Progenitor cell of endocrine pancreas (in vitro differentiated cells): ENCODE results near the gene LRRTM4. TPM values are rescaled to one million over a fixed set of nuclear protein-coding genes. Genes with fewer than 3 reads are reported as not detected.

Source experiments
- DNase-seq: peaks from one replicate; pipeline ENCODE4 v3.0.0; 2021; ENCODE audit warnings: low spot score; ENCODE audit not compliant: unreplicated experiment
- H3K27ac Mint-ChIP-seq: 2 replicates; pipeline ENCODE4 v1.8.0; 2021; ENCODE audit warnings: mild to moderate bottlenecking, moderate library complexity, mixed read lengths
- H3K27me3 Mint-ChIP-seq: 2 replicates; pipeline ENCODE4 v1.8.0; 2021; ENCODE audit warnings: mixed read lengths
- H3K36me3 Mint-ChIP-seq: 2 replicates; pipeline ENCODE4 v1.8.0; 2022; ENCODE audit warnings: mixed read lengths; ENCODE audit not compliant: insufficient read depth
- H3K4me1 Mint-ChIP-seq: 2 replicates; pipeline ENCODE4 v1.8.0; 2021; ENCODE audit warnings: low read depth, mixed read lengths
- H3K4me3 Mint-ChIP-seq: 2 replicates; pipeline ENCODE4 v1.8.0; 2021; ENCODE audit warnings: low read depth, mild to moderate bottlenecking, moderate library complexity, mixed read lengths
- H3K9me3 Mint-ChIP-seq: 2 replicates; pipeline ENCODE4 v1.8.0; 2021; ENCODE audit warnings: low read depth, mixed read lengths
- total RNA-seq: library from RNA; stranded (reverse); gene quantifications from 2 replicates; pipeline ENCODE4 v1.2.1, GENCODE V29; 2021
- TF ChIP-seq, protein P1 (sequence below): fragments of 200-600 bp; sonication (generic); IDR thresholded peaks from one replicate; pipeline ENCODE4 v1.5.0; 2021; ENCODE audit warnings: antibody characterized with exemption, mild to moderate bottlenecking; ENCODE audit not compliant: unreplicated experiment

The LRRTM4 gene
- total RNA-seq, 1 donor from 2014 or later: 2.3 TPM

DNA sequence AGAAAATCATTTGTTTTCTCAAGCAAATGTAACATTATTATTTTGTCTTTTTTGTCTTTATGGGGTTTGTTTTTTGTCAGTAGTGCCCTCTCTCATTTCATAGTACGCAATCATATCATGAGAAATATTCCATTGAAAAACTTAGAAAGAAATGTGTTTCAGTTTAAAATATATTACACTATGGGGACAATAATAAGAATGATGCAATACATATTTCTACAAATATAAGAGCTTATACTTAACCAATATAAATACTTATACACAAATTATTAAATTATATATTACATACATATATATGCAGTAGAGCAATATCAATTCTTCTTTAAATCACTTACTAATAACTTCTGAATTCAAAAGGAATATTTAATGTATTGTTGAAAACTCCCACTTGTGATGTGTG lies 13.7 kb downstream of the LRRTM4 start:
- H3K4me3 Mint-ChIP-seq: no peak overlapping the region
- H3K9me3 Mint-ChIP-seq: no peaks in the 10 kb centered on the region

DNA sequence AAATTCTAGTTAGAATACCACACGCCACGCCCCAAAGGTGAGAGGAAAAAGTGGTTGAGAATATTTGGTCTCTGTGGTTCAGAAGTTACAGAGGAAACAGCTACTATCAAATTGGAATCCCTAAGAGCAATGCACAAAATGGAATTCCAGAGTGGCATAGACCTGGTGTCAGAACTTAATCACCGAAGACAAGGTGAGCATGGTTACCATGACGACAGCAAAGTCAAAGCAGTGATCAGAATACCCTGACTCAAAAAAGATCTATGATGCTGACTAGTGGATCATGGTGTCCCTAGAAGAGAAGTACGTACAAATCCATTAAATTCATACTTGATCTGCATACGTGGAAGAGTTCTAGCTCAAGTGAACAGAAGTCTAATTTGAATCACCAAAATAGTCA lies 14.5 kb downstream of the LRRTM4 start:
- H3K4me3 Mint-ChIP-seq: no peak overlapping the region
- H3K9me3 Mint-ChIP-seq: no peaks in the 10 kb centered on the region
- no peaks in the 10 kb centered on the region for H3K27me3 Mint-ChIP-seq
- H3K27ac Mint-ChIP-seq: no peak overlapping the region
- H3K36me3 Mint-ChIP-seq: no peaks in the 10 kb centered on the region
- H3K4me1 Mint-ChIP-seq: no peaks in the 10 kb centered on the region
- TF ChIP-seq, protein P1, sequence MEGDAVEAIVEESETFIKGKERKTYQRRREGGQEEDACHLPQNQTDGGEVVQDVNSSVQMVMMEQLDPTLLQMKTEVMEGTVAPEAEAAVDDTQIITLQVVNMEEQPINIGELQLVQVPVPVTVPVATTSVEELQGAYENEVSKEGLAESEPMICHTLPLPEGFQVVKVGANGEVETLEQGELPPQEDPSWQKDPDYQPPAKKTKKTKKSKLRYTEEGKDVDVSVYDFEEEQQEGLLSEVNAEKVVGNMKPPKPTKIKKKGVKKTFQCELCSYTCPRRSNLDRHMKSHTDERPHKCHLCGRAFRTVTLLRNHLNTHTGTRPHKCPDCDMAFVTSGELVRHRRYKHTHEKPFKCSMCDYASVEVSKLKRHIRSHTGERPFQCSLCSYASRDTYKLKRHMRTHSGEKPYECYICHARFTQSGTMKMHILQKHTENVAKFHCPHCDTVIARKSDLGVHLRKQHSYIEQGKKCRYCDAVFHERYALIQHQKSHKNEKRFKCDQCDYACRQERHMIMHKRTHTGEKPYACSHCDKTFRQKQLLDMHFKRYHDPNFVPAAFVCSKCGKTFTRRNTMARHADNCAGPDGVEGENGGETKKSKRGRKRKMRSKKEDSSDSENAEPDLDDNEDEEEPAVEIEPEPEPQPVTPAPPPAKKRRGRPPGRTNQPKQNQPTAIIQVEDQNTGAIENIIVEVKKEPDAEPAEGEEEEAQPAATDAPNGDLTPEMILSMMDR: no peak
- DNase-seq: no peak

More for the DNA sequence above, 13.7 kb downstream of the LRRTM4 start:
- no peaks in the 10 kb centered on the region for H3K36me3 Mint-ChIP-seq
- no peak overlapping the region for H3K27ac Mint-ChIP-seq
- TF ChIP-seq, protein P1: no peak
- DNase-seq: no peak
- no peaks in the 10 kb centered on the region for H3K4me1 Mint-ChIP-seq
- H3K27me3 Mint-ChIP-seq: no peaks in the 10 kb centered on the region

DNA sequence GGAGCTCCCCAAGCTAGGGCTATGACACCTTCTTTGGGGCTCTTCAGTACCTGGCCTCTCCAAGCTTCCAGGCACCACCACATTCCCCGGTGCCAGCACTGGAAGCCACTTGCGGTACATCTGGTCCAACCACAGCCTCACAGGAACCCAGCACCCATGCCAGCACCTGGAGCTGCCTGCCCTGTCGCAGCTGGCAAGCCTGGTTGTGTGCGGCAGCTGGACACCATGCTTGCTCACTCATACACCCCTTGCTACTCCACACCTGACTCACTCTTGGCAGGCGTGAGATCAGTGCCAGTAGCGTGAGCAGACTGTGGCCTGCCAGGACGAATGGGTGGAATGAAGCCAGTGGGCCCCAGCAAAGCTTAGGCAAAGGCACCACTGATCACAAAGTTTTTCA lies 34.0 kb downstream of the LRRTM4 start:
- Mint-ChIP-seq H3K9me3 (no peaks in the 10 kb centered on the region), H3K4me3 (no peak overlapping the region), H3K4me1 (peaks cover 2% of the 10 kb centered on the region), H3K27me3 (no peaks in the 10 kb centered on the region), H3K27ac (no peak overlapping the region), H3K36me3 (no peaks in the 10 kb centered on the region)
- DNase-seq: no peak
- TF ChIP-seq, protein P1: no peak

DNA sequence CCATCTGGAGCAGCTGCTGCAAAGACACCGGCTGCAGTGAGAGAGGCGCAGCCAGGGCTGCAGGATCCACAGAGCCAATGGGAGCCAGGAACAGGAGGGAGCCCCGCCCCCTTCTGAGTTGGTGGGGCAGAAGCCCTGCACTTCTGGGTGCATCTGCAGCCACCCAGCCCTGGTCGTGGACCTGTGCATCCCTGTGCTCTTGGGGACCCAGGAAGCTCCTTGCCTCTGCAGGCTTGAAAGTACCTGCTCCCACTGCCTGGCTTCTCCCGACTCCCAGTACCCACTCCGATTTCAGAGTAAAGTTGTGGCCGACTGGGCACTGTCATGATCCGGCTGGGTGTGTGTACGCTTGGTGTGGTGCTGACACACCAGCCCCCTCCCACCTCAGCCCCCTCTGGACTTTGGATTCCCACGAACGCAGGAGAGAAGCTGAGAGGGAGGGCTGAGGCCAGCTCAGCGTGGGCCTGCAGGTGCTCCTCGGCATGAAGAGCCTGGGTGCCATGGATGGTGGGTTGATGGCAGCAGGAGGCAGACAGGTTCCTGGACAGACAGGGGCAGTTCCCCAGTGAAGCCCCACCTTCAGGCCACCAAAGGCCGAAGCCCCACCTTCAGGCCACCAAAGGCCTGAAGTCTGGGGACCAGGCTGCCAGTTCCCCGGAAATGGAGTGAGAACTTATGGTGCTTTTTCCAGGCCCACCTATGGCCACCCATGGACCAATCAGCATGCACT lies 34.9 kb downstream of the LRRTM4 start:
- DNase-seq: no peak
- H3K27me3 Mint-ChIP-seq: no peaks in the 10 kb centered on the region
- peaks cover 2% of the 10 kb centered on the region for H3K4me1 Mint-ChIP-seq
- H3K4me3 Mint-ChIP-seq: no peak overlapping the region
- TF ChIP-seq, protein P1: no peak
- H3K9me3 Mint-ChIP-seq: no peaks in the 10 kb centered on the region
- H3K27ac Mint-ChIP-seq: no peak overlapping the region
- no peaks in the 10 kb centered on the region for H3K36me3 Mint-ChIP-seq

DNA sequence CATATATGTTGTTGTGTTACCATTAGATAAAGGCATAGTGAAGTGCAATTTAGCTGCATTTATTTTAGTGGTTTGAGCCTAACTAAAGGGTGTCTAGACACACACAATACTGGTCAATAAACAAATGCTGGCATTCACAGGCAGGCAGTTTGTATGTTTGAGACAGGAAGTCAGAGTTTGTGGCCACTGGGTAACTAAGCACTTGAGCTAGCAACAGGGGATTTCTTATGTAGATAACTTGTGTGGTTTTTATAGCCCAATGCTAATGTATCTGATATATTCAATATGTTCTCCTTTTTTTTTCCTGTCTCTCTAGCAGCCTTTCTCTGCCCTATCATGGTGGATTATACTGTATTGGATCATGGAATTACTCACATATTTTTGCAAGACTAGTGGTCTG lies 38.1 kb downstream of the LRRTM4 start:
- TF ChIP-seq, protein P1: no peak
- Mint-ChIP-seq H3K36me3 (no peaks in the 10 kb centered on the region), H3K9me3 (no peaks in the 10 kb centered on the region), H3K4me1 (peaks cover 2% of the 10 kb centered on the region), H3K27ac (no peak overlapping the region), H3K27me3 (no peaks in the 10 kb centered on the region), H3K4me3 (no peak overlapping the region)
- no peak for DNase-seq
